Astrocyte (in vitro differentiated cells and primary cell): ENCODE data around the gene NOL4L. TPM values are rescaled to one million over a fixed set of nuclear protein-coding genes. Genes with fewer than 3 reads are reported as not detected.

Source experiments
- DNase-seq: peaks from one replicate; pipeline ENCODE4 v3.0.0-alpha.2; 2010; ENCODE audit warnings: low read depth
- FAIRE-seq: peaks from 2 replicates; lab custom pipeline; 2011; peaks lifted over from hg19 to GRCh38; lab: Jason Lieb, UNC
- H2AFZ ChIP-seq: 2 replicates; pipeline ENCODE4 v1.6.0; 2012; ENCODE audit warnings: low read depth, low read length, inconsistent platforms
- H3K27ac ChIP-seq: 2 replicates; pipeline ENCODE4 v1.5.1; 2011; ENCODE audit warnings: low read depth, low read length, inconsistent platforms
- H3K27me3 ChIP-seq: 2 replicates; pipeline ENCODE4 v1.6.0; 2011; ENCODE audit warnings: low read length, inconsistent platforms; ENCODE audit not compliant: insufficient read depth
- H3K36me3 ChIP-seq: 2 replicates; pipeline ENCODE4 v1.5.1; 2011; ENCODE audit warnings: low read length, inconsistent platforms; ENCODE audit not compliant: insufficient read depth
- H3K4me1 ChIP-seq: 2 replicates; pipeline ENCODE4 v1.5.1; 2011; ENCODE audit warnings: low read length, inconsistent platforms; ENCODE audit not compliant: insufficient read depth
- H3K4me2 ChIP-seq: 2 replicates; pipeline ENCODE4 v1.6.0; 2012; ENCODE audit warnings: low read length, inconsistent platforms
- H3K4me3 ChIP-seq: 2 replicates; pipeline ENCODE4 v1.5.1; 2011; ENCODE audit warnings: low read depth, mild to moderate bottlenecking, low read length, inconsistent platforms; ENCODE audit not compliant: insufficient read depth
- H3K79me2 ChIP-seq: 2 replicates; pipeline ENCODE4 v1.6.0; 2012; ENCODE audit warnings: mild to moderate bottlenecking, low read length, inconsistent platforms; ENCODE audit not compliant: insufficient read depth
- H3K9ac ChIP-seq: 2 replicates; pipeline ENCODE4 v1.6.0; 2012; ENCODE audit warnings: mild to moderate bottlenecking, low read length, inconsistent platforms
- H3K9me3 ChIP-seq: 2 replicates; pipeline ENCODE4 v1.5.1; 2012; ENCODE audit warnings: low read depth, mild to moderate bottlenecking, low read length, inconsistent platforms; ENCODE audit not compliant: insufficient read depth
- H4K20me1 ChIP-seq: 2 replicates; pipeline ENCODE4 v1.6.0; 2012; ENCODE audit warnings: low read length, inconsistent platforms; ENCODE audit not compliant: insufficient read depth
- H3K27ac Mint-ChIP-seq: one replicate; pipeline ENCODE4 v1.8.0; 2021; ENCODE audit warnings: mild to moderate bottlenecking, mixed read lengths; ENCODE audit not compliant: unreplicated experiment
- H3K27me3 Mint-ChIP-seq: one replicate; pipeline ENCODE4 v1.8.0; 2021; ENCODE audit warnings: low read depth, mixed read lengths; ENCODE audit not compliant: unreplicated experiment
- H3K36me3 Mint-ChIP-seq: one replicate; pipeline ENCODE4 v1.8.0; 2021; ENCODE audit warnings: low read depth, mixed read lengths; ENCODE audit not compliant: unreplicated experiment
- H3K4me1 Mint-ChIP-seq: one replicate; pipeline ENCODE4 v1.8.0; 2021; ENCODE audit warnings: low read depth, mixed read lengths; ENCODE audit not compliant: unreplicated experiment
- H3K4me3 Mint-ChIP-seq: one replicate; pipeline ENCODE4 v1.8.0; 2021; ENCODE audit warnings: mild to moderate bottlenecking, moderate library complexity, mixed read lengths; ENCODE audit not compliant: unreplicated experiment
- H3K9me3 Mint-ChIP-seq: one replicate; pipeline ENCODE4 v1.8.0; 2021; ENCODE audit warnings: mild to moderate bottlenecking, mixed read lengths; ENCODE audit not compliant: unreplicated experiment
- EZH2 ChIP-seq: IDR thresholded peaks from 2 replicates; pipeline ENCODE4 v1.6.1; 2012; ENCODE audit warnings: mild to moderate bottlenecking, low read length, inconsistent platforms; ENCODE audit not compliant: insufficient read depth
- total RNA-seq: library from RNA; stranded (reverse); gene quantifications from 2 replicates; pipeline ENCODE4 v1.2.1, GENCODE V29; 2021
- TF ChIP-seq, protein P1 (sequence below): IDR thresholded peaks from 2 replicates; pipeline ENCODE4 v1.5.1; 2011; ENCODE audit warnings: low read depth, mild to moderate bottlenecking, inconsistent platforms, low read length, moderate library complexity; ENCODE audit not compliant: insufficient read depth

NOL4L gene
- total RNA-seq, 1 donor from 2014 or later, result 35.5 TPM

DNA sequence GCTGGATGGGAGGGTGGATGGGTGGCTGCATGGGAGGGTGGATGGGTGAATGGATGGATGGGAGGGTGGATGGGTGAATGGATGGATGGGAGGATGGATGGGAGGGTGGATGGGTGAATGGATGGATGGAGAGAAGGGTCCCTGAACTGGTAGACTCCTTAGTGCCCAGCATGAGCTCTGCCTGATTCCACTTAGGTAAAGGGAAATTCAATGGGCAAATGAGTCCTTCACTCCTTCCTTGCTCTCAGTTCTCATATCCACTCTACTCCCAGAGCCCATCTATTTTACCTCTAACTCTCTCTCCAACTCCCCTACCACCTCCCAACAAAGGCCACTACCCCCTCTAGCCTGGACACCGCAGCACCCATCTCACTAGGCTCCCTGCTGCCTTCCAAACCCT is 29.2 kb upstream of the NOL4L start:
- Histone ChIP-seq H3K4me1 (no peaks in the 10 kb centered on the region), H2AFZ (no peak overlapping the region), H3K27me3 (no peaks in the 10 kb centered on the region), H3K36me3 (no peaks in the 10 kb centered on the region), H3K9ac (no peak overlapping the region), H3K4me3 (no peak overlapping the region), H3K27ac (no peak overlapping the region), H3K4me2 (no peak overlapping the region), H4K20me1 (no peaks in the 10 kb centered on the region), H3K9me3 (no peaks in the 10 kb centered on the region), H3K79me2 (no peaks in the 10 kb centered on the region)
- H3K4me1 Mint-ChIP-seq, result no peaks in the 10 kb centered on the region
- TF ChIP-seq, protein P1, sequence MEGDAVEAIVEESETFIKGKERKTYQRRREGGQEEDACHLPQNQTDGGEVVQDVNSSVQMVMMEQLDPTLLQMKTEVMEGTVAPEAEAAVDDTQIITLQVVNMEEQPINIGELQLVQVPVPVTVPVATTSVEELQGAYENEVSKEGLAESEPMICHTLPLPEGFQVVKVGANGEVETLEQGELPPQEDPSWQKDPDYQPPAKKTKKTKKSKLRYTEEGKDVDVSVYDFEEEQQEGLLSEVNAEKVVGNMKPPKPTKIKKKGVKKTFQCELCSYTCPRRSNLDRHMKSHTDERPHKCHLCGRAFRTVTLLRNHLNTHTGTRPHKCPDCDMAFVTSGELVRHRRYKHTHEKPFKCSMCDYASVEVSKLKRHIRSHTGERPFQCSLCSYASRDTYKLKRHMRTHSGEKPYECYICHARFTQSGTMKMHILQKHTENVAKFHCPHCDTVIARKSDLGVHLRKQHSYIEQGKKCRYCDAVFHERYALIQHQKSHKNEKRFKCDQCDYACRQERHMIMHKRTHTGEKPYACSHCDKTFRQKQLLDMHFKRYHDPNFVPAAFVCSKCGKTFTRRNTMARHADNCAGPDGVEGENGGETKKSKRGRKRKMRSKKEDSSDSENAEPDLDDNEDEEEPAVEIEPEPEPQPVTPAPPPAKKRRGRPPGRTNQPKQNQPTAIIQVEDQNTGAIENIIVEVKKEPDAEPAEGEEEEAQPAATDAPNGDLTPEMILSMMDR, result no peak
- TF ChIP-seq EZH2, result no peak
- H3K27ac Mint-ChIP-seq, result no peak overlapping the region
- FAIRE-seq, result no peak
- H3K4me3 Mint-ChIP-seq, result no peak overlapping the region
- no peaks in the 10 kb centered on the region for H3K36me3 Mint-ChIP-seq
- peaks cover 64% of the 10 kb centered on the region for H3K27me3 Mint-ChIP-seq
- DNase-seq, result no peak
- H3K9me3 Mint-ChIP-seq, result peaks cover 2% of the 10 kb centered on the region

DNA sequence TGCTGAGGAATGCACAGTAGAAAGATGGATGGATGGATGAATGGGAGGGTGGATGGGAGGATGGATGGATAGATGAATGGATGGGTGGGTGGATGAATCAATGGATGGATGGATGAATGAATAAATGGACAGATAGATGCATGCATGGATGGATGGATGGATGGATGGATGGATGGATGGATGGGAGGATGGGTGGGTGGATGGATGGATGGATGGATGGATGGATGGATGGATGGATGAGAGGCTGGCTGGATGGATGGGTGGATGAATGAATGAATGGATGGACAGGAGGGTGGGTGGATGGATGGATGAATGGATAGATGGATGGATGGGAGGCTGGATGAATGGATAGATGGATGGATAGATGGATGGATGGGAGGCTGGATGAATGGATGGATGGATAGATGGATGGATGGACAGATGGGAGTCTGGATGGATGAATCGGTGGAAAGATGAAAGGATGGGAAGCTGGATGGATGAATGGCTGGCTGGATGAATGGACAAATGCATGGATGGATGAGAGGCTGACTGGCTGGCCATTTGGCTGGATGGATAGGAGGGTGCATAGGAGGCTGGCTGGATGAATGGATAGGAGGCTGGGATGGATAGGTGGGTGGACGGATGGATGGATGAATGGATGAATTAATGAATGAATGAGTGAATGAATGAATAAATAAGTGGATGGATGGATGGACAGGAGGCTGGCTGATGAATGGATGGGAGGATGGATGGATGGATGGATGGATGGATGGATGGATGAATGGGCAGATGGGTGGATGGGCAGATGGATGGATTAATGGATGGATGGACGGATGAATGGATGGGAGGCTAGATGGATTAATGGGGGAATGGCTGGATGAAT is 28.3 kb upstream of the NOL4L start:
- Mint-ChIP-seq H3K36me3 (no peaks in the 10 kb centered on the region), H3K4me1 (no peaks in the 10 kb centered on the region), H3K4me3 (no peak overlapping the region), H3K27me3 (peaks cover 65% of the 10 kb centered on the region), H3K27ac (no peak overlapping the region), H3K9me3 (peaks cover 2% of the 10 kb centered on the region)
- no peak overlapping the region for H3K27ac ChIP-seq
- no peak for DNase-seq
- no peaks in the 10 kb centered on the region for H3K79me2 ChIP-seq
- TF ChIP-seq EZH2, result no peak
- TF ChIP-seq, protein P1, result no peak
- H3K9ac ChIP-seq, result no peak overlapping the region
- no peaks in the 10 kb centered on the region for H3K36me3 ChIP-seq
- no peak overlapping the region for H3K4me2 ChIP-seq
- no peaks in the 10 kb centered on the region for H3K4me1 ChIP-seq
- no peak for FAIRE-seq
- H3K4me3 ChIP-seq, result no peak overlapping the region
- H4K20me1 ChIP-seq, result no peaks in the 10 kb centered on the region
- no peaks in the 10 kb centered on the region for H3K27me3 ChIP-seq
- H3K9me3 ChIP-seq, result no peaks in the 10 kb centered on the region
- H2AFZ ChIP-seq, result no peak overlapping the region
